SK-N-SH treated with all-trans-retinoic acid at 6 μM for 48 hours (cell line): Measurements from ENCODE around the gene GRID1.

Source experiments
- ATAC-seq: fragments of 200-7000 bp; cut with Tn5 transposase; 3 replicates; pipeline ENCODE4 v1.9.1; 2020; ENCODE audit warnings: mild to moderate bottlenecking, moderate library complexity
- BACH2 ChIP-seq: fragments of 250-450 bp; sonication (Bioruptor Pico); IDR thresholded peaks from 2 replicates; pipeline ENCODE4 v1.9.0; 2021; ENCODE audit warnings: mild to moderate bottlenecking, borderline replicate concordance
- CREB5 ChIP-seq: fragments of 250-450 bp; sonication (Bioruptor Pico); IDR thresholded peaks from 2 replicates; pipeline ENCODE4 v1.5.1; 2020; ENCODE audit warnings: low read depth, mild to moderate bottlenecking, moderate library complexity
- CSRNP3 ChIP-seq: fragments of 250-450 bp; sonication (Bioruptor Pico); IDR thresholded peaks from 2 replicates; pipeline ENCODE4 v1.5.1; 2021; ENCODE audit warnings: mild to moderate bottlenecking, moderate library complexity
- GLIS3 ChIP-seq: fragments of 250-450 bp; sonication (Bioruptor Pico); IDR thresholded peaks from 2 replicates; pipeline ENCODE4 v1.5.0; 2020; ENCODE audit warnings: mild to moderate bottlenecking, moderate library complexity
- ISL1 ChIP-seq: fragments of 250-450 bp; sonication (Bioruptor Pico); IDR thresholded peaks from 2 replicates; pipeline ENCODE4 v2.1.2; 2022; ENCODE audit warnings: mild to moderate bottlenecking, moderate library complexity
- OSR1 ChIP-seq: fragments of 250-450 bp; sonication (Bioruptor Pico); IDR thresholded peaks from 2 replicates; pipeline ENCODE4 v1.8.0; 2022; ENCODE audit warnings: moderate library complexity, mild to moderate bottlenecking, inconsistent platforms
- PATZ1 ChIP-seq: fragments of 250-450 bp; sonication (Bioruptor Pico); IDR thresholded peaks from 2 replicates; pipeline ENCODE4 v1.8.0; 2020; ENCODE audit warnings: mild to moderate bottlenecking, moderate library complexity, borderline replicate concordance
- POU6F1 ChIP-seq: fragments of 250-450 bp; sonication (Bioruptor Pico); IDR thresholded peaks from 2 replicates; pipeline ENCODE4 v1.8.0; 2021; ENCODE audit warnings: low read depth, mild to moderate bottlenecking, moderate library complexity, borderline replicate concordance
- PPARA ChIP-seq: fragments of 250-450 bp; sonication (Bioruptor Pico); IDR thresholded peaks from 2 replicates; pipeline ENCODE4 v1.5.0; 2020; ENCODE audit warnings: mild to moderate bottlenecking, borderline replicate concordance
- SNAI2 ChIP-seq: fragments of 250-450 bp; sonication (Bioruptor Pico); IDR thresholded peaks from 2 replicates; pipeline ENCODE4 v1.5.0; 2020; ENCODE audit warnings: mild to moderate bottlenecking, moderate library complexity
- TCF4 ChIP-seq: fragments of 250-450 bp; sonication (Bioruptor Pico); IDR thresholded peaks from 2 replicates; pipeline ENCODE4 v1.8.0; 2021; ENCODE audit warnings: mild to moderate bottlenecking, moderate library complexity, borderline replicate concordance
- TSHZ2 ChIP-seq: fragments of 250-450 bp; sonication (Bioruptor Pico); IDR thresholded peaks from 2 replicates; pipeline ENCODE4 v1.5.0; 2020; ENCODE audit warnings: mild to moderate bottlenecking, moderate library complexity
- ZFP3 ChIP-seq: fragments of 250-450 bp; sonication (Bioruptor Pico); IDR thresholded peaks from 2 replicates; pipeline ENCODE4 v1.5.0; 2020; ENCODE audit warnings: mild to moderate bottlenecking, moderate library complexity
- ZFP30 ChIP-seq: fragments of 450-650 bp; formaldehyde crosslinking; IDR thresholded peaks from 2 replicates; pipeline ENCODE4 v1.5.0; 2022; ENCODE audit warnings: mild to moderate bottlenecking, moderate library complexity
- ZNF565 ChIP-seq: fragments of 450-650 bp; formaldehyde crosslinking; conservative IDR thresholded peaks from 2 replicates; pipeline ENCODE4 v1.5.0; 2020; ENCODE audit warnings: low read depth, mild to moderate bottlenecking, moderate library complexity
- ZNF70 ChIP-seq: fragments of 450-650 bp; formaldehyde crosslinking; IDR thresholded peaks from 2 replicates; pipeline ENCODE4 v1.5.0; 2020; ENCODE audit warnings: mild to moderate bottlenecking, moderate library complexity
- ZNF8 ChIP-seq: fragments of 450-650 bp; formaldehyde crosslinking; IDR thresholded peaks from 2 replicates; pipeline ENCODE4 v1.5.0; 2020; ENCODE audit warnings: mild to moderate bottlenecking, moderate library complexity

Gene GRID1

GRCh38 chr10:86192691-86193090 lies 173.9 kb downstream of the GRID1 start:
- ATAC-seq, result no peak
- TF ChIP-seq ISL1 (CRISPR knock-in tag), result no peak
- no peak for TF ChIP-seq CSRNP3 (CRISPR knock-in tag)
- TF ChIP-seq TCF4 (CRISPR knock-in tag), result no peak
- TF ChIP-seq PPARA (CRISPR knock-in tag), result no peak
- no peak for TF ChIP-seq GLIS3
- no peak for TF ChIP-seq ZFP3 (CRISPR knock-in tag)
- no peak for TF ChIP-seq CREB5 (CRISPR knock-in tag)
- no peak for TF ChIP-seq BACH2 (CRISPR knock-in tag)
- no peak for TF ChIP-seq ZNF70 (CRISPR knock-in tag)
- TF ChIP-seq, all 23 proteins: peak for 0

- TF ChIP-seq ZFP30 (CRISPR knock-in tag) (no peak), CSRNP3 (CRISPR knock-in tag) (no peak), PATZ1 (CRISPR knock-in tag) (no peak), BACH2 (CRISPR knock-in tag) (no peak), SNAI2 (CRISPR knock-in tag) (no peak), POU6F1 (no peak), TSHZ2 (CRISPR knock-in tag) (no peak), OSR1 (CRISPR knock-in tag) (no peak), ISL1 (CRISPR knock-in tag) (no peak), ZFP3 (CRISPR knock-in tag) (no peak)
- ATAC-seq, result no peak
Observed at GRCh38 chr10:86192147-86192546, 174.4 kb downstream of the GRID1 start.

GRCh38 chr10:86191686-86192085 lies 174.9 kb downstream of the GRID1 start:
- ATAC-seq, result no peak
- TF ChIP-seq ZNF70 (CRISPR knock-in tag) (no peak), ZFP3 (CRISPR knock-in tag) (no peak), PPARA (CRISPR knock-in tag) (no peak), ZFP30 (CRISPR knock-in tag) (no peak), ZNF8 (no peak), ISL1 (CRISPR knock-in tag) (no peak), CSRNP3 (CRISPR knock-in tag) (no peak), ZNF565 (CRISPR knock-in tag) (no peak)
